ENCODE measurements around the gene FMO2.
"Not testable (repeated sequence)": the region's sequence is repeated elsewhere in the genome, so short reads cannot be mapped to it uniquely, and the experiment has no call there.

FMO2 gene

DNA sequence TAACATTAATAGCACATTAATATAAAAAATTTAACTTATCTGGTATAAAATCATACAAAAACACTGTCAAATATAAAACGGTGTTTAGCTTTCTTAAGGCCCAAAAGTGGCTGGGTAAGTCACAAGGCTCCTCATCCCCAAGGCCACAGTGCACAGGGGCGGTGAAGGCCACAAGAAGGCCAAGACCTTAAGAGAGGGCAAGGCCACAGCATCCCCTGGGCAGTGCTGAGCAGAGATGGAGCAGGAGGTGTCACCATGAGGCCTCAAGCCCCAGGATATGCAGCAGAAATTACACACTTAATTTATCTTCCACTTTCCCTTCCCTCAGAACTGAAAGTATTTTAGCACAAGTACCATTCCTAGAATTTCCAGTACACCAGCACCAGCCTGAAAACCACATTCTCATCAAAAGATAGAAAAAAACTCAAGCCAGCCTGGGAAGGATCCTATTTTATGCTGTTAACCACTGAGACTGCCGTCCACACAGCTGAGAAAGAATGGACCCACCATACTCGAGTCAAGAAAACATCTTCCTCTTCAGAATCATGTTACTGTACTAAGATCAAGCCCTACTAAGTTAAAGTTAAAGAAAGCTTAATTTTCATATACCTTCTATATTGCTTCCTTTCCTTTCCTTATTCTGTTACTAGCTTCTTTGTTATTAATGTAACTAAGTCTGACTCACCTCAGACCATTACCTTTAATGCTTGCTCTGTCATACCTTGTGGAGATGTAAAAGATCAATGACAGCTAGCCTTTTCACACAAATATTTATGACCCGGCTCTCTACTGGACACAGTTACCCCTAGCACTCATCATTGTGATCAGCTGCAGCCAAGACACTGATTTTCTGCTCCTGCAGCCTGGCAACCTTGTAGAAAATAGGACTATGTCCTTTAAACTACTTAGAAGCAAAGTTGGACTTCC is 36.8 kb downstream of the FMO2 start:
- no peak for DNase-seq

GRCh38 chr1:171222936-171223335 is 37.8 kb downstream of the FMO2 start:
- no peak for DNase-seq

DNA sequence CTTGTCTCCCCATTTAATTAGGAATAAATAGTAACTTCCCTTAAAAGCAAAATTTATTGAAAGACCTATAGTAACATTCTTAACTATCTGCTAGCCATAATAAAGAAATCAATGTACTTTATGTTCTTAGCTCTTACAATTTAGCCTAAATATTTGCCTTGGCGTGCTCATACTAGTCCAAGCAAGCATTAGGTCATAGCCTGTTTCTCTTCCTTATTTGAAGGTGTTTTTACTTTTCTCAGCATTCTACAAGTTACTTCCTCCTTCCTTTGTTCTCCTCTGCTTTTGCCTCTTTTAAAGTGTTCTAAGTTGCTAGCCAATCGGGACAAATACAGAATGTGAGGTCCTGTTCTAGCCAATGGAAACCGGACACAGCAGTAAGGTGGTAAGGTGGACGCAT is 39.2 kb downstream of the FMO2 start:
- not testable (repeated sequence) for DNase-seq

GRCh38 chr1:171226747-171227370 is 41.8 kb downstream of the FMO2 start:
- DNase-seq, result peak in 1 of 2 experiments; percentile 19

DNA sequence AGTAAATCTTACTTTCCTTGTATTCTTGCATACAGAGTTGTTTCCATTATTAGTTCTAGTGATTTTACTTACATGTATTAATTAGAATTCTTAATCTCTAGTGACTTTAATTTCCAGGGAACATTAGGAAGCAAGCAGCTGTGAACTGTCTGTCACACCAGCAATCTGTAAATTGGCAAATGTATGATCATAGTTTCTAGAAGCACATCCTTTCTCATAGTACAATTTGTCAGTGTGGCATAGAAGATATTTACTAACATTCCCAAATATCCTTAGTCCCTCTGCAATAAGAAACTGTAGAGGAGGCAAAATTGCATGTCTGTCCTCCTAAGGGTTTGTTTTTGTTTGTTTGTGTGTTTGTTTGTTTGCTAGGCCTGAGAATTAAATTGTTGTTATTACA is 46.2 kb downstream of the FMO2 start:
- no peak for DNase-seq

- DNase-seq, result no peak
Observed at GRCh38 chr1:171233183-171233582, 48.1 kb downstream of the FMO2 start.

DNA sequence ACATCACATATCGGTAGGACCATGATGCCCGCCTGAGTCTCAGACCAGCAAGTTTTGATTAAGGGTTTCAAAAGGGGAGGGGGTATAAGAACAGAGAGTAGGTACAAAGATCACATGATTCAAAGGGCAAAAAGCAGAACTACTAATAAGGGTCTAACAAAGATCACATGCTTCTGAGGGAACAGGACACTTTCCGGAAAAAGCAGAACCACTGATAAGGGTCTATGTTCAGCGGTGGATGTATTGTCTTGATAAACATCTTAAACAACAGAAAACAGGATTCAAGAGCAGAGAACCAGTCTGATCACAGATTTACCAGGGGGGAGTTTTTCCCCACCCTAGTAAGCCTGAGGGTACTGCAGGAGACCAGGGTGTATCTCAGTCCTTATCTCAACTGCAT is 51.1 kb downstream of the FMO2 start:
- DNase-seq, result not testable (repeated sequence)

- no peak for DNase-seq
Observed at GRCh38 chr1:171243878-171244277, 58.8 kb downstream of the FMO2 start.

- DNase-seq, result peak in 1 of 2 experiments; percentile 18
Observed at GRCh38 chr1:171245458-171246064, 60.5 kb downstream of the FMO2 start.

- no peak for DNase-seq
Observed at GRCh38 chr1:171247501-171247900, 62.4 kb downstream of the FMO2 start.

DNA sequence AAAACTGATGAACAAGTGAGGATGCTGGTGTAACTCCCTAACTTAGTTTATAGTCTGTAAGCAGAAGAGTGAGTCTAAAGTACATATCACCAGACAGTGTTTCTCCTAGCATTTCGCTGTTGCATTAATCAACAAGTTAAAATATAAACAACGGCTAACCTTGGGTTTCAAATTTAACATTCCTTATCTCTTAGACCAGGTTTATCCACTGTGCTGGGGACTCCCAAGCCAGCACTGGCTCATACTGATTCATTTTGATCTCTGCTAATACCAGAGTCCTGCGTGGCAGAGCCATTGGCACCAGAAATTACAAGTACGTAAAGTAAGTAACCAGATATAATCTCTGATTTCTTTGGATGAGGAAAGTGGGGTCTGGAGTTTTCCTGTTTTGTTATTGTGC is 63.2 kb downstream of the FMO2 start, which contains the start of gene FMO1:
Gene FMO1, plus strand, starts transcription at position 193 of the 400 bp plus-strand sequence. CDS start 9,594 bp downstream, outside the sequence.
- no peak for DNase-seq

DNA sequence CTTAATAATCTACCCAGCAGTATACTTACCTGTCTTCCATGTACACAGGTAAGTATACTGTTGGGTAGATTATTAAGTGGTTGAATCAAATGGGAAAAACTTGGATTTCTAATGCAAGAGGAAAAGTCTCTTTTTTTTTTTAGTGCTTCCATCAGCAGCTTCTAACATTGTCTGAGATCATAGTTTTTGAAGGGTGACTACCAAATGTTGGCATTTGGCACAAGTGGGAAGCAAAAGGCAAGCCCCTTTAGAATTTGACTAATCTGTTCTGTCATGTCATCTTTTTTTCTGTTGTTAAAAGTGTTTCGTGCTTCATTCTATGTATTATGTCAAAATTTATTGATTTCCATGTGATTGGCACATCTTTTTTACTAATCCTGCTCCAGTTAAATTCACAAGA is 63.7 kb downstream of the FMO2 start:
- DNase-seq, result no peak

DNA sequence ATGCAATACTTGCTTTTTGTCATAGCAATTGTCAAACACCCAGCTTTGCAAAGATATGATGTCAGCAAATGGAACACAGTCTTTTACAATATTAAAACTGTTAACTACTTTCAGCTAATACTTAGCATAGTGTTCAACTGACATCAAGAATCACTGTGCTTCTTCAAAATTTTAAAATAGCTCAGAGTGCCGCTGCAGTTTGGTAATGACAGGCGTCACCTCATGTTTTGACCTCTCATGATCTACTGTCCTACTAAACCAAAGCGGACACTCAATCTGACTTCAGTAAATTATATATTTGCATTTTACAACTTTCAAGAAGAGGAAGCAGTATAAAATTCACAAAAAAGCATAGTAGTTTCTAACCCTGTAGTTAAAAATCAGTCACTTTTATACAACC is 65.2 kb downstream of the FMO2 start:
- no peak for DNase-seq

DNA sequence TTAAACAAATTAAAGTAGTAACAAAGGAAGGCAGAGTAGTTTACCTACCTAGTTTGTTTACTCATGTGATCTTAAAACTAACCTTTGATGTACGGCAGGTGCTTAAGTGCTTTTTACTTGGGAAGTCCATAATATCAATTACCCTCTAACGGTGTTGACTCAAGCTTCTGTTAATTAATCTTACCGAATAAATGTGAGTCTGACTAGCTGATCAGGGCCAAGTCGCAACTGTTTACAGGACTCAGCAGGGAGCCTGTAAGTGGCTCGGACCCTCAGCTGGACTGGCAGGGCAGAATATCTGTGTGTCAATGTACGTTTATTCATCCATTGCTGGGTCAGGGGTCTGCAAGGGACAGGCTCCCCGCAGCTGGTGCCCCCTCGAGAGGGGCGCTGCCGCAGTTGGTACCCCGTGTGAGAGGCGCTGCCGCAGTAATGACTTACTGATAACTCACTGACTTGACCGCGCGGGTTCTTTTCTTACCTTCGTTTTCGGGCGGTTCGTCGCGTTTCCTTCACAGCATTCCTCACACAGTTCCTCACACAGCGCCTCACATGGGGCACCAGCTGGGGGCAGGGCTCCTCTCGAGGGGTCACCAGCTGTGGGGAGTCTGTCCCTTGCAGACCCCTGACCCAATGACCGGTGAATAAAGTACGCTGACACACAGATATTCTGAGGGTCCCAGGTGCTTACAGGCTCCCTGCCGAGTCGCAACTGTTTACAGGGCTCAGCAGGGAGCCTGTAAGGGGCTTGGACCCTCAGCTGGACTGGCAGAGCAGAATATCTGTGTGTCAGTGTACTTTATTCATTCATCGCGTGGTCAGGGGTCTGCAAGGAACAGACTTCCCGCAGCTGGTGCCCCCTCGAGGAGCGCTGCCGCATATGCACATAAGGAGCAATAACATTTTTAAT is 66.2 kb downstream of the FMO2 start:
- DNase-seq, result peak; percentile 52 to 56

DNA sequence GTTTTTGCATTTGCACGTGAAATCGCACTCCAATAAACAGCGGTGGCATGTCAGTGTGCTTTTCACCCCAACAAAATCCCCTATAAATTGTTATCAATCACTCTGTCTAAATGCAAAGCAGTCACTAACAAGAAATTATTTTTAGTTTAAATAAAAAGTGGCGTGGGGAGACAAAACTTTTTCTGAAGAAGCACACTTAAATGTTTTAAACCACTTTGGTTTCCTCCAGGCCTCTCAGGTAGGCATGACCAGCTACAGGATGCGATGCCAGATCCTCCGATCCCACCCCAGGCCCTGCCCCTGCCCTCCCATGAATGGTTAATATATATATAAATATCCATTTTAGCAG is 66.8 kb downstream of the FMO2 start:
- DNase-seq, result no peak

DNA sequence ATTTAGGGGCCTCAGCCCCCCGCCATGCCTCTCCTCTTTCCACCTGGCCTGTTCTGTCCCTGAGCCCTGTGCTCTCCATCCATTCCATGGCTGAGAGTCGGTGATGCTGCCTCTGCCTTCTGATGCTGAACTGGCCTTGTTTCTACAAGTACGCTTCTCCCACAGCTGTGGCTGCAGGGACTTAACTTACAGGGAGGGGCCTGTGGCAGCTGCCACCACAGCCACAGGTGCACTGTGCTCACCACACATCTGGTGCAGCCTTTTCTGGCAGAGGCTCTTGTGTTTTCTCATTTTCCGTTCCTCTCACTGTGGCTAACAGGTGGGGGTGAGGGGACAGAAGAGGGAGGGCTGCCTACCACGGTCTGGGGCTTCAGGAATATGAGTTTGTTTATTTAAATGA is 67.4 kb downstream of the FMO2 start:
- DNase-seq, result no peak

GRCh38 chr1:171254859-171255258 is 69.8 kb downstream of the FMO2 start:
- no peak for DNase-seq

- no peak for DNase-seq
Observed at GRCh38 chr1:171256940-171257606, 72.0 kb downstream of the FMO2 start.

DNA sequence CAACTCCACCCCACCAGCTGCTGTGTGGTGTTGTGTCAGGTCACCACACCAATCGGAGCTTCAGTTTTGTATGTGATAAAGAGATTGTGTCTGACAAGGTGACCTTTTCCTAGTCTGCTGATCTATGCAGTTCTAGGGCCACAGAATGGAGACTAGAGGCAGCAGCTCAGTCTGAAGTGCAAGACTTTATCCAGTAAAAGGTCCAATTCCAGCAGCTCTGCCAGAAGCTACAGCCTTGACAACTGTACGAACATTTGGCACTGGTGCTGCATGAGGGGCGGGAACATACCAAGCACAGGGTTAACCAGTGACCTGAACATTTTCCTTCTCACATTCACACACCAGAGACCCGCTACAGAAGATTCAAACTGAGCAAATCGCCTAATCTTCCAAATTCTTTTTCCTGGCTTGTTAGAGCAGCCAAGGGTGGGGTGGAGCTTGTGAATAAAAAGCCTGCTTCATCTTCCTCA is 72.5 kb downstream of the FMO2 start:
- no peak for DNase-seq

DNA sequence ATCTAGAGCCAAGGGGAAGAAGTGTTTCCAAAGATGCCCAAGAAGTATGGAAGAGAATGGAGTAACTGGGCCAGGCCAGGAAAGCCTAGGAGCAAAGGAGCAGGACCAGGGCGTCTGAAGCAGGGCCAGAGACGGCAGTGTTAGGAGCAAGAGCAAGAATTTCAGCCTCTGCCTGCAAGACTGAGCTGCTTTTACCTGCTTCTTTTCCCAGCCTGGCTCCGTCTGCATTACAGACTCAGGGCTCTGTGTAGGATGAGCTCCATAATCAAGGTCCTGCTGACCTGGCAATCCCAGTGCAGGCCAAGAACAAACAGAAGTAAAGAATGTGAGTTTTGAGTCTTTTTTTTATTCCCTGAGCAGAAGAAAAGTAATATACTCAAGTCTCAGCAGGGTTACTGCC is 73.3 kb downstream of the FMO2 start:
- DNase-seq, result no peak

- no peak for DNase-seq
Observed at GRCh38 chr1:171258943-171259342, 73.8 kb downstream of the FMO2 start.
